DND-41 (cell line): Measurements from ENCODE around the gene DNAH17.

ENCODE experiments used
- ATAC-seq: fragments of 200-7000 bp; cut with Tn5 transposase; 3 replicates; pipeline ENCODE4 v1.9.1; 2021; ENCODE audit warnings: low read depth; ENCODE audit not compliant: insufficient read depth
- DNase-seq: peaks from one replicate; pipeline ENCODE4 v3.0.0-alpha.2; 2020
- H2AFZ ChIP-seq: 2 replicates; pipeline ENCODE4 v1.6.0; 2012; ENCODE audit warnings: low read depth, low read length
- H3K27ac ChIP-seq: 2 replicates; pipeline ENCODE4 v1.5.1; 2012; ENCODE audit warnings: low read length, inconsistent platforms
- H3K27me3 ChIP-seq: fragments of 200-600 bp; sonication (generic); 2 replicates; pipeline ENCODE4 v1.6.0; 2012; ENCODE audit warnings: low read length, mild to moderate bottlenecking, inconsistent platforms; ENCODE audit not compliant: insufficient read depth, poor library complexity
- H3K36me3 ChIP-seq: 2 replicates; pipeline ENCODE4 v1.5.1; 2012; ENCODE audit warnings: low read length, inconsistent platforms; ENCODE audit not compliant: insufficient read depth
- H3K4me1 ChIP-seq: 2 replicates; pipeline ENCODE4 v1.5.1; 2012; ENCODE audit warnings: mild to moderate bottlenecking, low read length; ENCODE audit not compliant: insufficient read depth
- H3K4me2 ChIP-seq: 2 replicates; pipeline ENCODE4 v1.6.0; 2012; ENCODE audit warnings: mild to moderate bottlenecking, moderate library complexity, low read length, inconsistent platforms; ENCODE audit not compliant: insufficient read depth
- H3K4me3 ChIP-seq, 2 experiments: fragments of 200-600 bp in 1 of 2; shearing (Covaris generic) in 1 of 2; 2 replicates each; pipeline ENCODE4 v1.5.1; 2012 to 2016; ENCODE audit warnings: inconsistent platforms in 2 of 2, low read length in 2 of 2, mild to moderate bottlenecking in 2 of 2, low read depth in 1 of 2, moderate library complexity in 1 of 2
- H3K79me2 ChIP-seq: 2 replicates; pipeline ENCODE4 v1.6.0; 2012; ENCODE audit warnings: low read length, inconsistent platforms; ENCODE audit not compliant: insufficient read depth
- H3K9ac ChIP-seq: 2 replicates; pipeline ENCODE4 v1.6.0; 2012; ENCODE audit warnings: low read depth, mild to moderate bottlenecking, inconsistent platforms, low read length, moderate library complexity
- H3K9me3 ChIP-seq: 2 replicates; pipeline ENCODE4 v1.5.1; 2012; ENCODE audit warnings: low read length, moderate library complexity, mild to moderate bottlenecking, inconsistent platforms; ENCODE audit not compliant: insufficient read depth, severe bottlenecking
- H4K20me1 ChIP-seq: 2 replicates; pipeline ENCODE4 v1.6.0; 2012; ENCODE audit warnings: low read length; ENCODE audit not compliant: insufficient read depth
- EZH2 ChIP-seq: IDR thresholded peaks from 3 replicates; pipeline ENCODE4 v1.6.1; 2012; ENCODE audit warnings: borderline replicate concordance, low read depth, mild to moderate bottlenecking, moderate library complexity, low read length, inconsistent platforms; ENCODE audit not compliant: severe bottlenecking
- TF ChIP-seq, protein P1 (sequence below): IDR thresholded peaks from 2 replicates; pipeline ENCODE4 v1.5.1; 2012; ENCODE audit warnings: borderline replicate concordance, low read length, moderate library complexity, mild to moderate bottlenecking; ENCODE audit not compliant: poor library complexity, severe bottlenecking; ENCODE audit errors: extremely low read depth

DNAH17 gene

GRCh38 chr17:78421084-78421533 is 156.1 kb downstream of the DNAH17 start:
- TF ChIP-seq, protein P1, sequence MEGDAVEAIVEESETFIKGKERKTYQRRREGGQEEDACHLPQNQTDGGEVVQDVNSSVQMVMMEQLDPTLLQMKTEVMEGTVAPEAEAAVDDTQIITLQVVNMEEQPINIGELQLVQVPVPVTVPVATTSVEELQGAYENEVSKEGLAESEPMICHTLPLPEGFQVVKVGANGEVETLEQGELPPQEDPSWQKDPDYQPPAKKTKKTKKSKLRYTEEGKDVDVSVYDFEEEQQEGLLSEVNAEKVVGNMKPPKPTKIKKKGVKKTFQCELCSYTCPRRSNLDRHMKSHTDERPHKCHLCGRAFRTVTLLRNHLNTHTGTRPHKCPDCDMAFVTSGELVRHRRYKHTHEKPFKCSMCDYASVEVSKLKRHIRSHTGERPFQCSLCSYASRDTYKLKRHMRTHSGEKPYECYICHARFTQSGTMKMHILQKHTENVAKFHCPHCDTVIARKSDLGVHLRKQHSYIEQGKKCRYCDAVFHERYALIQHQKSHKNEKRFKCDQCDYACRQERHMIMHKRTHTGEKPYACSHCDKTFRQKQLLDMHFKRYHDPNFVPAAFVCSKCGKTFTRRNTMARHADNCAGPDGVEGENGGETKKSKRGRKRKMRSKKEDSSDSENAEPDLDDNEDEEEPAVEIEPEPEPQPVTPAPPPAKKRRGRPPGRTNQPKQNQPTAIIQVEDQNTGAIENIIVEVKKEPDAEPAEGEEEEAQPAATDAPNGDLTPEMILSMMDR: no peak
- TF ChIP-seq EZH2: no peak
- H3K4me1 ChIP-seq: no peaks in the 10 kb centered on the region
- no peak overlapping the region for H3K9ac ChIP-seq
- H4K20me1 ChIP-seq: peaks cover 30% of the 10 kb centered on the region
- no peak overlapping the region for H3K4me2 ChIP-seq
- ATAC-seq (no peak), DNase-seq (no peak)
- H3K36me3 ChIP-seq: peaks cover 90% of the 10 kb centered on the region
- no peak overlapping the region for H3K4me3 ChIP-seq
- no peak overlapping the region for H3K27ac ChIP-seq
- no peaks in the 10 kb centered on the region for H3K79me2 ChIP-seq
- no peaks in the 10 kb centered on the region for H3K27me3 ChIP-seq
- H3K9me3 ChIP-seq: no peaks in the 10 kb centered on the region
- H2AFZ ChIP-seq: no peak overlapping the region

DNA sequence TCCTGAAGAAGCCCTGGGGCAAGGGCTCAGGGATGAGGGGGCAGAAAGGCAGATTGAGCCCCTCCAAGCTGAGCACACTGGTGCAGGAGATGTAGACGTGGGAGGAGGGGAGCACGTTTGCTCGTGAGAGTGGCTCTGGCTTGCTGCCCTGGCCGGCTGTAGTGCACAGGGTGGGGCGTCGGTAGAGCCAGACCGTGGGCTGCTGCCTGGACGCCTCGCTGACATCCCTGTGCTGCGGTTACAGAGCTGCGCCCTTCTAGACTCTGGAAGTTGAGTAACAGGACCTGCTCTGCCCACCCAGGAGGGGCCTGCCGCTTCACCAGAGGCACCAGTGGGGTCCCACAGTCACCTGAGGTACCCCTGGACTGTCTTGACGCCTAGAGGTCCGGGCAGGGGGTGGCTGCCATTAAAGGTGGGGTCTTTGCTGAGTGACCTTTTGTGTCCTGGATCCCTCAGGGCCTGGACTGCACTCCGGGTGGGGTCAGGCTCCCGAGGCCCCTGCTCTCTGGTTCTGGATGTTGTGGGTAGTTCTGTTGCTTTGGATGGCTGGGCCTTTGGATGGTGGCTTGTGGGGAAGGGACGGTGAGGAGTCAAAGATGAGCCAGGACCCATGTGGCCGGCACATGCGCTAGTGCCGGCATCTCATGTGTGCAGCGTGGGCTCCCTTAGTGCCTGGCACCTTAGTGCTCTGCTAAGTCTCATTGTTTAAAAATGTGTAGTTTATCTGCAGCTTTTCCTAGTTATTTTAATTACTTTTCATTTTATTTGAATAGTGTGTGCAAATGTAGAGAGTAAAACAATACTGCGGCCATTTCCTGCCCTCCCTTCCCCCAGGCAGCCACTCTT is 157.0 kb downstream of the DNAH17 start:
- Histone ChIP-seq H2AFZ (no peak overlapping the region), H3K27me3 (no peaks in the 10 kb centered on the region), H3K9me3 (no peaks in the 10 kb centered on the region), H3K4me1 (no peaks in the 10 kb centered on the region), H4K20me1 (peaks cover 33% of the 10 kb centered on the region), H3K79me2 (no peaks in the 10 kb centered on the region), H3K27ac (no peak overlapping the region), H3K4me3 (no peak overlapping the region), H3K36me3 (peaks cover 89% of the 10 kb centered on the region), H3K9ac (no peak overlapping the region), H3K4me2 (no peak overlapping the region)
- DNase-seq (no peak), ATAC-seq (no peak)
- TF ChIP-seq EZH2: no peak
- TF ChIP-seq, protein P1: no peak

DNA sequence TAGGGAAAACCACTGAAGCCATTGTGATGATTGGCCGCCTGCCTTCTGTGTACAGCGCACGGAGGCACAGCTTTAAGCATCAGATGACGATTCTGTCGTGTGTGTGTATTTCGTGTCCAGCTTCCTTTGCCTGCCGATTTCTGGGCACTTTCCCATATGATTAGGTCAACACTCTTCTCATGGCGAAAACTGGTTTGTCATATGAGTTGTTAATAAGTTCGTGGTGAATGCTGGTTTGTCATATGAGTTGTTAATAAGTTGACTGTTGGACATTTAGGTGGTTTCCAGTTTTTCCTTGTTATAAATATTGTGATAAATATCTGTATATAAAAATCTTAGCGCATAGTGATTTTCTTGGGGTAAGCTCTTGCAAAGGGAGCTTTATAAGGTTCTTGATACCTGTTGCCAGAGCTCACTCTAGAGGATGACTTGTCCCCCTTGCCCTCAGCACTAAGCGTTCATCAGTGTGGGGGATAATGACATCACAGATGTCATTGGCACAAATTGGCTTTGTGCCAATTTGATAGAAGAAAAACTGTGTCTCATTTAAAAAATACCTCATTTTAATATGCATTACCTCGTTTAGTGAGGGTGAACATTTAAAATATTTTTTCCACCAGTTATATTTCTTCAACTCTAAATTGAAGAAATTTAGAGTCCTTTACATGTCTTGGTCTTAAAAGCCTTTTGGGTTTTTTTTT is 158.7 kb downstream of the DNAH17 start:
- Histone ChIP-seq H3K9ac (no peak overlapping the region), H3K4me2 (no peak overlapping the region), H3K27ac (no peak overlapping the region), H3K4me1 (no peaks in the 10 kb centered on the region), H4K20me1 (peaks cover 49% of the 10 kb centered on the region), H3K79me2 (0 out of 2 replicates have a peak, but pooled peaks cover 2% of the 10 kb centered on the region), H2AFZ (no peak overlapping the region), H3K36me3 (peaks cover 90% of the 10 kb centered on the region), H3K9me3 (no peaks in the 10 kb centered on the region), H3K4me3 (no peak overlapping the region), H3K27me3 (no peaks in the 10 kb centered on the region)
- DNase-seq (no peak), ATAC-seq (no peak)
- no peak for TF ChIP-seq EZH2
- TF ChIP-seq, protein P1: no peak
